ENCODE measurements around the gene METRNL.

DNA sequence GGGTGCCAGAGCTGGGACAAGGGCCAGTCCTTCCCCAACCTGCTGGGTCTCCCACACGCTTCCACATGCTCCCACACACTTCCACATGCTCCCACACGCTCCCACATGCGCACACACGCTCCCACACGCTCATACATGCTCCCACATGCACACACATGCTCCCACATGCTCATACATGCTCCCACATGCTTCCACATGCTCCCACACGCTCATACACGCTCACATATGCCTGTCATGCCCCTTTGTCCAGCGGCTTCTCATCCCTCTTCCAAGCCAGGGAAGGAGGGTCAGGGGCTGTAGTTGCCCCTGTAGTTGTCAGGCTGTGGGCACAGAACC lies 9.9 kb upstream of the METRNL start:
- TF ChIP-seq, protein P1, sequence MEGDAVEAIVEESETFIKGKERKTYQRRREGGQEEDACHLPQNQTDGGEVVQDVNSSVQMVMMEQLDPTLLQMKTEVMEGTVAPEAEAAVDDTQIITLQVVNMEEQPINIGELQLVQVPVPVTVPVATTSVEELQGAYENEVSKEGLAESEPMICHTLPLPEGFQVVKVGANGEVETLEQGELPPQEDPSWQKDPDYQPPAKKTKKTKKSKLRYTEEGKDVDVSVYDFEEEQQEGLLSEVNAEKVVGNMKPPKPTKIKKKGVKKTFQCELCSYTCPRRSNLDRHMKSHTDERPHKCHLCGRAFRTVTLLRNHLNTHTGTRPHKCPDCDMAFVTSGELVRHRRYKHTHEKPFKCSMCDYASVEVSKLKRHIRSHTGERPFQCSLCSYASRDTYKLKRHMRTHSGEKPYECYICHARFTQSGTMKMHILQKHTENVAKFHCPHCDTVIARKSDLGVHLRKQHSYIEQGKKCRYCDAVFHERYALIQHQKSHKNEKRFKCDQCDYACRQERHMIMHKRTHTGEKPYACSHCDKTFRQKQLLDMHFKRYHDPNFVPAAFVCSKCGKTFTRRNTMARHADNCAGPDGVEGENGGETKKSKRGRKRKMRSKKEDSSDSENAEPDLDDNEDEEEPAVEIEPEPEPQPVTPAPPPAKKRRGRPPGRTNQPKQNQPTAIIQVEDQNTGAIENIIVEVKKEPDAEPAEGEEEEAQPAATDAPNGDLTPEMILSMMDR (IDR thresholded peaks at IDR 0.05; ENCODE audit: borderline replicate concordance, extremely low read depth, low read length, poor library complexity, severe bottlenecking): no peak
- TF ChIP-seq EZH2 (IDR thresholded peaks at IDR 0.05; ENCODE audit: borderline replicate concordance, low read depth, low read length, severe bottlenecking): no peak

All from DND-41 (cell line).